GM18498 (cell line): ENCODE data around the gene CST8.
"Not testable (repeated sequence)": the region's sequence is repeated elsewhere in the genome, so short reads cannot be mapped to it uniquely, and the experiment has no call there.

ENCODE experiments used
- ATAC-seq: cut with Tn5 transposase; IDR thresholded peaks from one replicate; pipeline ENCODE4 v1.9.1; 2021; ENCODE audit warnings: mild to moderate bottlenecking, moderate library complexity; ENCODE audit not compliant: unreplicated experiment

CST8 gene, protein sequence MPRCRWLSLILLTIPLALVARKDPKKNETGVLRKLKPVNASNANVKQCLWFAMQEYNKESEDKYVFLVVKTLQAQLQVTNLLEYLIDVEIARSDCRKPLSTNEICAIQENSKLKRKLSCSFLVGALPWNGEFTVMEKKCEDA

DNA sequence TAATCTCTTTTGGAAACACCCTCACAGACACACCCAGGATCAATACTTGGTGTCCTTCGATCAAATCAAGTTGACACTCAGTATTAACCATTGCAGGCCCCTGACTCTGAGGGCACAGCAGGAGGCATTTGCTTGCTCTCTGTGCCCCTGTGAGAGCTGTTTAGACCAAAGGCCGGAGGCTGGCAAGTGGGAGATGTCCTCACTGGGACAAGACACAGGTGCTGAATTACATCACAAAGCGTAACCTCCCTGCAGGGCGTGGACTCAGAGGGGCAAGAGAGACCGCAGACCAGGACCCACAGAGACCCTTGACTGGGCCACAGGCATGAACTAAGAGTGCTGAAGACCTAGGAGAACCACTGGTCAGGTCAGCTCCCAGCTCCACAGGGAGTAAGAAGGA is at the start of gene CST8:
TSS of gene CST8 (plus strand) at position 301 of the 400 bp plus-strand sequence. CDS start 551 bp downstream, outside the sequence.
- ATAC-seq: no peak

GRCh38 chr20:23441850-23442313 is 49.0 kb upstream of the CST8 start:
- ATAC-seq: peak; percentile 74

GRCh38 chr20:23442436-23442835 is 48.5 kb upstream of the CST8 start:
- no peak for ATAC-seq

- no peak for ATAC-seq
Observed at GRCh38 chr20:23444859-23445258, 46.1 kb upstream of the CST8 start.

DNA sequence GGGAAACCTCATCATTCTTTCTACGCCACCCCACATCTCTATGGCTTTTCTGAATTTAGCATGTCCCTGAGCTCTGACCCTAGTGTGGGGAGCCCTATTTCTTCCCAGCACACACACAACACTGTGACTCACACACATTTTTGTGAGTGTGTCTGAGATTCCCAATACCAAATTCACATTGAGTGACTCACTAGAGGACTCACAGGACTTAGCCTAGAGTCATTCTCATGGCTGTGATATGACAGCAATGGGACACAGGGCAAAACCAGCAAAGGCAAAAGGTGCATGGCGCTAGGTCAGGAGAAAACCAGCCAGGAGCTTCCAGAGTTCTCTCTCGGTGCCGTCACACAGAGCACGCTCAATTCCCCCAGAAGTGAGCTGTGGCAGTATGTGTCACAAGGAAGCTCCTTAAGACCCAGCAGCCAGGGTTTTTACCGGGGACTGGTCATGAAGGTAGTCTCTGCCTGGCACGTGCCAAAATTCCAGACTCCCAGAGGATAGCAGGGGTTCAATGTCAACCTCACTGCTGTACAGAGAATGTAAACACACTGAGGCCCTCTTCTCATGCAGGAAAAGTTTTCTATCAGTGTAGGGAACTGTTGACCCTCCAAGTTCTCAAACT is 45.2 kb upstream of the CST8 start:
- no peak for ATAC-seq

DNA sequence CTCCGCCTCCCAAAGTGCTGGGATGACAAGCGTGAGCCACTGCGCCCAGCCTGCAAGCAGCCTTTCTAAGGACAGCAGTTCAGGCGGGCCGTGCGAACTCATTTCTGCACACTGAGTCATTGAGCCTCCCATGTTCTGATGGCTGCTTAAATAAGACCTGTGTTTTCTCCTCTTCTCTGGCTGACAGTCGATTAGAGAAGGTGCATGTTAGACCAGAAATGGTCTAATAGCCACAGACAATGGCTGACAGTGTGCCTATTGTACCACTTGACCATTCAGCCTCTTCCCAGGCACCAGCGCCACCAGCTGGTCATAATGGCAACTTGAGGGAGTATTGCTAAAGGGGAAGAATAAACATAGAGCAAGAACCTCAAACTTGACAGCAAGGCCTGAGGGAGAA is 44.4 kb upstream of the CST8 start:
- ATAC-seq: peak; percentile 69

DNA sequence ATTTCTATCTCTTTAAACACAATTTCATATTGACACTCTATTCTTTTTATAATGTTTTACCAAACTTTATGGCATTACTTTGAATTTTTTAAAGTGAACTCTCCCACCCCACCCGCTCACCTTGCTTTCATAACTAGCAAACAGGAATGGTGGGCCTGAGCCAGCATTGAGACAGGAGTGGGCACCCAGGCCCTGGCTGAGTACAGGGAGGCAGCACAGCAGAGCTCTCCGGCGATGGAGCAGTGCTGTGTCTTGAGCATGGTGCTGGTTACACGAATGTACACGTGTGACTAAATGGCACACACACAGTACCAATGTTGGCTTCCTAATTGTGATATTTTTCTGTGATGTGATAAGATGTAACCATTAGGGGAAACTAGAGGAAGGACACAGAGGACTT is 42.8 kb upstream of the CST8 start:
- no peak for ATAC-seq

DNA sequence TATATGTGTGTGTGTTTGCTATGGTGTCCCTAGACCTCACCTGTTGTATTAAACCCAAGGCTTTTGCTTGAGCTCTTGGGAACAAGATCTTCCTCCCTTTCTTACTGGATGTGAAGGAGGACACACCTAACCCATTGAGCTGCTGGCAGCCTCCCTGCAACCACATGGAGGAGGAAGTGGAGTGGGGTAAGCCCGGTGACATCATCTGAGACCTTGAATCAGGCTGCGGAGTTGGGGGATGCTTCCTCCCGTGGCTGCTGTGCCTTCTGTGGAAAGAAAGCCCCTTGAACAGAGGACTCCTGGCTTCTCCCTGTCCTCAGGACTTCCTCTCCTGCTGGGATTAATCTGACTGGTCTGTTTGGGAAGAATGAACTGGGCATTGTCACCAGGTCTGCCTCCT is 41.5 kb upstream of the CST8 start:
- ATAC-seq: no peak

DNA sequence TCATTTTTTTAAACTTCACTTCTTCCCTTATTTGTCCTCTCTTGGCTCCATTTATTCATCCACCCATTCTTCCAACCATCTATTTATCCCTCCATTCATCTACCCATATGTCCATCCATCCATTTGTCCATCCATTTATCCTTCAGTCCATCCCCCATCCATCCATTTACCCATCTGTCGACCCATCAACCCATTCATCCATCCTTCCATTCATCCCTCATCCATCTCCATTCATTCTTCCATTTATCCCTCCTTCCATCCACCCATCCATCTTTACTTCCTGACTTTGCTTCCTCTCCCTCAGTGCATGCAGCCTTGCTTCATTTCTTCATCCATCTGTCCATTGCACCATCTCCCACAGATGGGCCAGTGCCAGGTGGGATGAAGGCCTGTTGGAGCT is 40.0 kb upstream of the CST8 start:
- no peak for ATAC-seq

DNA sequence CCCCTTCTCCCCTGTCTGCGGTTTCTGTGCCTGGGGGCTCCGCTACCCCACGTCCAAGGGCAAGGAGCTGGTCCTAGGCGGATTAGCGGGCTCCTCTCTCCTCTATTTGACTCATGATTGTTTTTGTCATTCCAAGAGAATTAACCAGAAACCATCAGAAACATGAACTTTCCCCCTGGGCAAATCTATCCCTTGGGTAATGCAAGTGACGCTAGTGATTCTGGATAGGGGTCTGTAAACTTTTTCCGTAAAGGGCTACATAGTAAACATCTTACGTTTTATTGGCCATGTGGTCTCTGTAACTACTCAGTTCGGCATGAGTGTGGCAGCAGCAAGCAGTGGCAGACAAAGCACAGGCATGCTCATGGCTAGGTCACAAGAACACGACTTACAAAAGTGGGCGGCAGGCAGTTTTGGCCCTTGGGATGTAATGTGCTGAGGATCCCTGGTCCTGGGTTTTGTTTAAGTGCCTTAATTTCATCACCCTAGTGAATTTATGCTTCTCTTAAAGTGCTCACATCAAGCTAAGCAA is 38.9 kb upstream of the CST8 start:
- no peak for ATAC-seq

DNA sequence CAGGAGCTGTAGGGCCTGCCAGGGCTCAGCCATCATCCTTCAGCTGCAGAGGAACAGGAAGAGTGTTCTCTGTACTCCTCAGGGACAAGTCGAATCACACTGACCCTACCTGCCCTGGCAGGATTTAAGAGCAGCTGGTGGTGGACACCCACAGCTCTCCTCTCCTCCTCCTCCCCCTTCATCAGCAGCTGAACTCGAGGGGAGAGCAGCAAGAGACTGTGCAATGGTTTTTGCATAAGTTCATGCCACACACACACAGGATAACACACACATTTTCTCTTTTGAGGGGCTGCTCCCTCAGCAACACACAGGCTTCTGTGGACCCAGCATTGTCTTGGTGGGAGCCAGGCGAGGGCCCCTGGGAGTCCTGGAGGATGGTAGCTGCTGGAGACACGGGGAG is 38.1 kb upstream of the CST8 start, which contains the start of gene CST11:
TSS of gene CST11 (minus strand) at position 101 of the 400 bp plus-strand sequence. CDS start at position 36, 65 bp downstream.
- ATAC-seq: no peak

DNA sequence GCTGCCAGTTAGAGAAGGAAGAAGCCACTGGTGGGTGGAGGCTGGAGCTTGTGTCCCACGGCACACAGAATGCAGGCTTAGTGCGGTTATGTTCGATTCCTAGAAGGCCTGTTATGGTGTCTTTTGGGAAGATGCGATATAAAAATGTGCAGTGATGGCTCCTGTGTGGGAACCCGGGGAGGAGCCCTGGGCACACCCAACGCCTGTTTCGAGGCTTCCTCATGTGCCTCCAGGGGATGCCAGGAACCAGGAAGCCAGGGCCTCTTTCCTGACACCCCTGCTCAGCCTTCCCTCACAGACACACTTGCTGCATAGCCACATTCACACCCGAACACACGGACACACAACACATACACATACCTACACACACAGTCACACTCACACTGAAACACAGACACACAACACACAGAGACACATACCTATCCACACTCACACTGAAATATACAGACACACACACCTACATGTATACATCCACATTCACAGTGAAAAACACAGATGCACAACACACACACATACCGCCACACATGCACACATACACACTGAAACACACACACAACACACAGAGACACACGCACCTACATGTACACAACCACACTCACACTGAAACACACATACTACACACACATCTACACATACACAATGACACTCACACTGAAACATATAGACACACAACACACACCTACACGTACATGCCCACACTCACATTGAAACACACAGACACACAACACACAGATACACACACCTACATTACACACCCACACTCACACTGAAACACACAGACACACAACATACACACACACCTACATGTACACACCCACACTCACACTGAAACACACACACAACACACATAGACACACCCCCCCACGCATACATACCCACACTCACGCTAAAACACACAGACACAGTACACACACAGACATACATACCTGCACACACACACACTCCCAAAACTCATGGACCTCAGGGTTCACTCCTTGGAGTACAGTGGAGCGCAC is 37.1 kb upstream of the CST8 start:
- no peak for ATAC-seq

GRCh38 chr20:23454816-23455215 is 36.1 kb upstream of the CST8 start:
- ATAC-seq: no peak

DNA sequence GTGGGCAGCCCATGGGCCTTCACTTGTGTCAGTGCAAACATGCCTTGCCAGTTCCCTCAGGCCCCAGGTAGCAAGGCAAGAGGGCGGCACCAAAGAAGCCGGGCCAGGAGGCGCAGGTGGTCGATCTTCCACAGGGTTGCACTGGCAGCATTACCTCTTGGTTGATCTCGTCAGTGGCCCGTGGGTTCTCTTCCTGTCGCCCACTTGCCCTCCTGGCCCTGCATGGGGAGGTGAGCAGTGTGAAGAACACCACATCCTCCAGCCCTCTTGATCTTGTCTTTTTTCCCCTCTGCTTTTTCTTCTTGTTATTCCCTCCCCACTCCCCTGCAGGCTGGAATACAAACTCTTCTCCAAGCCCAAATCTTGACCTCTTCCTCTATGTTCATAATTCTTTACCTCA is 35.3 kb upstream of the CST8 start:
- no peak for ATAC-seq

- no peak for ATAC-seq
Observed at GRCh38 chr20:23456409-23456808, 34.5 kb upstream of the CST8 start.

DNA sequence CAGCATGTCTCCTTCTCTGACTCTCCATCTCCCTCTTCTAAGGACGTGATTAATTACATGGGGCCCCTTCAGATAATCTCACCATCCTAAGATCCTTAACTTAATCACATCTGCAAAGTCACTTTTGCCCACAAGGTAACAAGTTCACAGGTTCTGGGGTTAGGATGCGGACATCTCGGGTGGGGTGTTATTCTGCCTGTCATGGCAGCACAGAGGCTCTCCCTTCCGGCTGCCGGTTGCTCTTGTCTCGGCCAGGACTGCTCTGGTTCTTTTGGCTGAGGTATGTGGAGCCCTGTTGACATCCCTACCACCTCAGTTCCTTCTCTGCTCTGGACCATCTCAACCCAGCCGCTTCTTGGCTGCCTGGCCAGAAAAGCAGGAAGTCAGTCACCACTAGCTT is 34.0 kb upstream of the CST8 start:
- ATAC-seq: no peak

DNA sequence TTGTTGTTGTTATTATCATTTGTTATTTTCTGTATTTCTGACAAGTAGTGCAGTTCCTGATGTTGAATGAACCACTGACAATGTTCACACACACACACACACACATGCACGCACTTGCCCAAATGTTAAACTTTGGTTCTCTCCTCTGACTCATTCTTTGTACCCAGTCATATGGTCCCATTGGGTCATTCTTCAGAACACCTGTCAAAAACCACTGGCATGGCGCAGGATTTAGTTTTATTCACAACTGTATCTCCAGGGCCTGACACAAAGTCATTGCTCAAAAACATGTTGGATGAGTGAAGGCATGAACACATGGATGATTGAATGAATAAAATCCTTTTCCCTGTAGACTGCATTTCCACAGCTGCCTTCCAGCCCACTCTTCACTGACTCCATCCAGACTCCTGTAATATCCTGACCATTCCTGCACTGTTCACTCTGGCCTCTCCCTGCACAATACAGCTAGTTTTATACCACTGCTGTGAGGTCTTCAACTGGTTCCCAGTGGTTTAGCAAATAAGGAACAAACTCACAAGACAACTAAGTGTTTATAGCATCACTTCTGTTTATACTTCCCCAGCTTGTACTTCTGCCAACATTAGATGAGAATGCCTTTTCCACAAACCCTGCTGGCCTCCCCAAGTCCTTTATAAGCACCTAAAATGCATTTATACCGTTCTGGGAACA is 31.3 kb upstream of the CST8 start:
- ATAC-seq: no peak

- no peak for ATAC-seq
Observed at GRCh38 chr20:23461180-23461579, 29.7 kb upstream of the CST8 start.

- not testable (repeated sequence) for ATAC-seq
Observed at GRCh38 chr20:23466961-23467360, 24.0 kb upstream of the CST8 start.

GRCh38 chr20:23472306-23472705 is 18.6 kb upstream of the CST8 start:
- not testable (repeated sequence) for ATAC-seq

- not testable (repeated sequence) for ATAC-seq
Observed at GRCh38 chr20:23473293-23473692, 17.6 kb upstream of the CST8 start.
